HepG2 (cell line): Measurements from ENCODE around the gene PRR19. TPM values are rescaled to one million over a fixed set of nuclear protein-coding genes. Genes with fewer than 3 reads are reported as not detected.

ENCODE experiments used
- ARID3A ChIP-seq: IDR thresholded peaks from 2 replicates; pipeline ENCODE4 v1.6.1; 2012; ENCODE audit warnings: low read depth, low read length, improper control_type of control experiment
- CREM ChIP-seq, 2 experiments: sonication (generic) in 1 of 2; formaldehyde crosslinking in 1 of 2; IDR thresholded peaks; 2 replicates each; pipeline versions ENCODE4 v1.4.0 to v1.6.1; 2016 to 2020; ENCODE audit warnings: antibody characterized with exemption in 1 of 2, mild to moderate bottlenecking in 1 of 2, missing genetic modification reagents in 1 of 2
- GZF1 ChIP-seq: sonication (generic); formaldehyde crosslinking; IDR thresholded peaks from 2 replicates; pipeline ENCODE4 v1.5.1; 2020; ENCODE audit warnings: mild to moderate bottlenecking, missing genetic modification reagents
- HINFP ChIP-seq: sonication (generic); formaldehyde crosslinking; IDR thresholded peaks from 2 replicates; pipeline ENCODE4 v1.4.0; 2020; ENCODE audit warnings: low read depth, mild to moderate bottlenecking, missing genetic modification reagents
- PATZ1 ChIP-seq: sonication (generic); formaldehyde crosslinking; IDR thresholded peaks from 2 replicates; pipeline ENCODE4 v1.4.0; 2020; ENCODE audit warnings: missing genetic modification reagents
- RBM22 ChIP-seq: fragments of 200-400 bp; formaldehyde crosslinking; optimal IDR thresholded peaks from 2 replicates; pipeline ENCODE3; 2017; ENCODE audit warnings: mild to moderate bottlenecking, low read length, moderate library complexity
- ZBTB40 ChIP-seq, 2 experiments: fragments of 450-650 bp in 1 of 2; sonication (generic) in 1 of 2; formaldehyde crosslinking in 1 of 2; IDR thresholded peaks; 2 replicates each; pipeline versions ENCODE4 v1.6.1 to v1.8.0; 2016 to 2022; ENCODE audit warnings: antibody characterized with exemption in 1 of 2, mild to moderate bottlenecking in 1 of 2, missing genetic modification reagents in 1 of 2
- ZFP41 ChIP-seq: sonication (generic); formaldehyde crosslinking; IDR thresholded peaks from 2 replicates; pipeline ENCODE4 v1.4.0; 2020; ENCODE audit warnings: mild to moderate bottlenecking, missing genetic modification reagents, borderline replicate concordance
- ZNF569 ChIP-seq: sonication (generic); formaldehyde crosslinking; IDR thresholded peaks from 2 replicates; pipeline ENCODE4 v1.5.0; 2020; ENCODE audit warnings: mild to moderate bottlenecking, missing genetic modification reagents, moderate library complexity, borderline replicate concordance
- ZNF576 ChIP-seq: sonication (generic); formaldehyde crosslinking; IDR thresholded peaks from 2 replicates; pipeline ENCODE4 v1.4.0; 2020; ENCODE audit warnings: mild to moderate bottlenecking, missing genetic modification reagents
- ZNF652 ChIP-seq: IDR thresholded peaks from 2 replicates; pipeline ENCODE4 v1.6.1; 2016; ENCODE audit warnings: low read depth, borderline replicate concordance
- polyA plus RNA-seq, 8 experiments: library from polyadenylated mRNA; depleted of rRNA in 3 of 8; stranded (reverse) in 7 of 8; unstranded in 1 of 8; fragments of >200 nt; fragmentation: Illumina TruSeq in 4 of 8; extraction: Trizol in 4 of 8; gene quantifications; 2 replicates each; pipeline versions ENCODE4 v1.2.1 to v1.2.3, GENCODE V29; 2011 to 2016; ENCODE audit warnings: low read depth in 4 of 8, missing spikeins in 1 of 8, mixed read lengths in 1 of 8; ENCODE audit not compliant: insufficient read depth in 1 of 8
- total RNA-seq, 5 experiments: library from RNA; depleted of rRNA; stranded (reverse); fragments of >200 nt; fragmentation: Illumina TruSeq; extraction: Trizol; gene quantifications; 2 replicates each; pipeline ENCODE4 v1.2.3, GENCODE V29; 2016; ENCODE audit warnings: low read depth in 1 of 5

The PRR19 gene
- total and polyA plus RNA-seq, 2 of the 13 experiments (the other 11 are each of a cell fraction or from before 2014, with no cell fraction given) = 0.21 to 0.33 TPM

GRCh38 chr19:42279902-42280814, 21.8 kb upstream of the PRR19 start (continued):
- TF ChIP-seq ZBTB40 (IDR thresholded peaks at IDR 0.05) = no peak
- no peak; the same call in 1 of the 2 replicates for TF ChIP-seq ZBTB40 (CRISPR knock-in tag; IDR thresholded peaks at IDR 0.05)
- no peak for TF ChIP-seq ZNF576 (CRISPR knock-in tag)
- TF ChIP-seq HINFP (CRISPR knock-in tag) = peak; percentile 27; the same call in 1 of the 2 replicates
- TF ChIP-seq PATZ1 = peak; percentile 97
- TF ChIP-seq ZNF569 (CRISPR knock-in tag) = no peak
- no peak for TF ChIP-seq GZF1 (CRISPR knock-in tag)
- no peak for TF ChIP-seq CREM (IDR thresholded peaks at IDR 0.05)
- TF ChIP-seq CREM (CRISPR knock-in tag; IDR thresholded peaks at IDR 0.05) = no peak
- no peak for TF ChIP-seq ARID3A
- TF ChIP-seq RBM22 = no peak
- TF ChIP-seq ZFP41 (CRISPR knock-in tag) = no peak
- peak; percentile 99 for TF ChIP-seq ZNF652
